PC-9 (cell line): ENCODE data around the gene FAM229A. TPM values are rescaled to one million over a fixed set of nuclear protein-coding genes. Genes with fewer than 3 reads are reported as not detected.

Experiments used
- BruUV-seq: library from RNA; stranded (reverse); fragments of 400-500 nt; replicated peaks from 2 replicates; lab custom pipeline; 2021; lab: Mats Ljungman, UMichigan
- CTCF ChIA-PET: fragments of 300-600 bp; sonication (Branson Sonifier 250); formaldehyde crosslinking; loops from one replicate; lab custom pipeline; 2022; ENCODE audit warnings: antibody characterized with exemption; lab: Charles Lee
- POLR2A ChIA-PET: fragments of 300-600 bp; sonication (Branson Sonifier 250); formaldehyde crosslinking; loops from one replicate; lab custom pipeline; 2022; ENCODE audit warnings: antibody characterized with exemption; ENCODE audit not compliant: unreplicated experiment; lab: Charles Lee
- DNase-seq, 2 experiments: peaks; one replicate each; pipeline versions ENCODE4 v3.0.0 to v3.0.0-alpha.2; 2015 to 2022; ENCODE audit warnings: mixed read lengths in 1 of 2
- H2AFZ ChIP-seq: fragments of 200-600 bp; sonication (generic); 2 replicates; pipeline ENCODE4 v1.8.1; 2017; ENCODE audit warnings: antibody characterized with exemption
- H3F3A ChIP-seq: fragments of 200-600 bp; sonication (generic); 2 replicates; pipeline ENCODE4 v1.8.1; 2017; ENCODE audit warnings: antibody characterized with exemption, mild to moderate bottlenecking, low read depth; ENCODE audit not compliant: insufficient read depth
- H3K27ac ChIP-seq: fragments of 200-600 bp; sonication (generic); 2 replicates; pipeline ENCODE4 v1.6.1; 2016; ENCODE audit warnings: mixed run types
- H3K27me3 ChIP-seq: fragments of 200-600 bp; sonication (generic); 2 replicates; pipeline ENCODE4 v1.6.1; 2016; ENCODE audit warnings: low read depth, mixed run types; ENCODE audit not compliant: insufficient read depth
- H3K36me3 ChIP-seq: fragments of 200-600 bp; sonication (generic); 2 replicates; pipeline ENCODE4 v1.6.1; 2016; ENCODE audit warnings: low read depth, mixed run types
- H3K4me1 ChIP-seq: fragments of 200-600 bp; sonication (generic); replicated peaks from 2 replicates; pipeline ENCODE4 v1.6.1; 2016; ENCODE audit warnings: mixed run types; ENCODE audit not compliant: insufficient read depth
- H3K4me2 ChIP-seq: fragments of 200-600 bp; sonication (generic); 2 replicates; pipeline ENCODE4 v1.6.1; 2017; ENCODE audit warnings: mixed run types
- H3K4me3 ChIP-seq: fragments of 200-600 bp; sonication (generic); 2 replicates; pipeline ENCODE4 v1.6.1; 2016; ENCODE audit warnings: mixed run types
- H3K79me2 ChIP-seq: fragments of 200-600 bp; sonication (generic); 2 replicates; pipeline ENCODE4 v1.6.1; 2017; ENCODE audit warnings: low read depth, mixed run types
- H3K9me2 ChIP-seq: fragments of 200-600 bp; sonication (generic); 2 replicates; pipeline ENCODE4 v1.8.1; 2017; ENCODE audit warnings: mild to moderate bottlenecking; ENCODE audit not compliant: insufficient read depth
- H3K9me3 ChIP-seq: fragments of 200-600 bp; sonication (generic); 2 replicates; pipeline ENCODE4 v1.8.1; 2016; ENCODE audit warnings: low read depth; ENCODE audit not compliant: insufficient read depth
- H4K20me1 ChIP-seq: fragments of 200-600 bp; sonication (generic); 2 replicates; pipeline ENCODE4 v1.8.1; 2017; ENCODE audit not compliant: insufficient read depth
- CTCF ChIP-seq: fragments of 200-600 bp; sonication (generic); conservative IDR thresholded peaks from 2 replicates; pipeline ENCODE4 v1.6.1; 2017; ENCODE audit warnings: mixed run types, antibody characterized with exemption, mild to moderate bottlenecking, moderate library complexity
- EZH2 ChIP-seq: fragments of 200-600 bp; sonication (generic); IDR thresholded peaks from 2 replicates; pipeline ENCODE4 v1.8.0; 2017; ENCODE audit warnings: antibody characterized with exemption, low read depth
- intact Hi-C: fragments of 100-400 bp; cut with micrococcal nuclease; formaldehyde crosslinking; loops from one replicate; pipeline ENCODE4 v1.10.0; 2022; ENCODE audit not compliant: unreplicated experiment
- total RNA-seq: library from RNA; stranded (reverse); gene quantifications from 2 replicates; pipeline ENCODE4 v1.2.3, GENCODE V29; 2021

The FAM229A gene
- total RNA-seq, 1 experiment from 2014 or later = 13.1 TPM

DNA sequence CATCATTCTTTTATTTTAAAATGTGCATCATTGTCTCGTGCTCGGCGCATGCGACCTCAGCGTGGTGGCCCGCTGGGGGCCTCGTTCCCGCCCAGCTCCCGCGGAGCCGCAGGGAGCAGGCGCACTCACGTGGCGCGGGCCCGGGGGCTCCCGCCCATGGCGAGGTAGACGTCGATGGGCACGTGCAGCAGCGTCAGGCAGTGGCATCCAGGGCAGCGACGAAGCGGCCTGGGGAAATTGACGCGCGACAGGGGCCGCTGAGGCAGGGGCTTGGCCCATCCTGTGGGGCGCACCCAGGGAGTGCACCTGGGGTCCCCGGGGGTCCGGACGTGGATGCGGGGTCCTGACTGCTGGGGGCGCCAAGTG lies 994 bp downstream of the FAM229A start:
- H3K27ac ChIP-seq = no peak overlapping the region
- intact Hi-C loops = no loop called here
- no peak overlapping the region for H2AFZ ChIP-seq
- H3K27me3 ChIP-seq = no peaks in the 10 kb centered on the region
- ChIA-PET CTCF (no interaction called here), POLR2A (interaction anchor here (0.6 kb wide), 1 partner anchor 54 kb away, joined by 3 read pairs; no protein-coding TSS in a partner anchor)
- H3K36me3 ChIP-seq = no peaks in the 10 kb centered on the region
- BruUV-seq = no TSS peak
- no peak for TF ChIP-seq EZH2
- no peak for TF ChIP-seq CTCF
- no peak overlapping the region; the same call in 1 of the 2 replicates for H3K4me2 ChIP-seq
- H4K20me1 ChIP-seq = no peaks in the 10 kb centered on the region
- DNase-seq = no peak
- H3K79me2 ChIP-seq = no peaks in the 10 kb centered on the region
- H3K4me3 ChIP-seq = no peak overlapping the region; the same call in 1 of the 2 replicates
- H3K9me2 ChIP-seq = no peaks in the 10 kb centered on the region
- H3K4me1 ChIP-seq = no peaks in the 10 kb centered on the region
- no peaks in the 10 kb centered on the region for H3K9me3 ChIP-seq
- peaks cover 37% of the 10 kb centered on the region; the same call in 1 of the 2 replicates for H3F3A ChIP-seq

GRCh38 chr1:32358435-32358834 lies 3.9 kb downstream of the FAM229A start:
- no peak overlapping the region for H2AFZ ChIP-seq
- H3K36me3 ChIP-seq = no peaks in the 10 kb centered on the region
- H3F3A ChIP-seq = peaks cover 26% of the 10 kb centered on the region; the same call in 1 of the 2 replicates
- ChIA-PET CTCF (no interaction called here), POLR2A (interaction anchor here (0.6 kb wide), 1 partner anchor 27 kb away, joined by 4 read pairs; no protein-coding TSS in a partner anchor)
- no TSS peak for BruUV-seq
- no peaks in the 10 kb centered on the region for H4K20me1 ChIP-seq
- H3K9me3 ChIP-seq = no peaks in the 10 kb centered on the region
- H3K4me1 ChIP-seq = no peaks in the 10 kb centered on the region
- H3K4me3 ChIP-seq = no peak overlapping the region
- H3K4me2 ChIP-seq = no peak overlapping the region
- no peaks in the 10 kb centered on the region for H3K9me2 ChIP-seq
- intact Hi-C loops = no loop called here
- no peak for DNase-seq
- H3K27ac ChIP-seq = no peak overlapping the region
- no peaks in the 10 kb centered on the region for H3K79me2 ChIP-seq
- no peak for TF ChIP-seq EZH2
- TF ChIP-seq CTCF = no peak
- H3K27me3 ChIP-seq = no peaks in the 10 kb centered on the region

DNA sequence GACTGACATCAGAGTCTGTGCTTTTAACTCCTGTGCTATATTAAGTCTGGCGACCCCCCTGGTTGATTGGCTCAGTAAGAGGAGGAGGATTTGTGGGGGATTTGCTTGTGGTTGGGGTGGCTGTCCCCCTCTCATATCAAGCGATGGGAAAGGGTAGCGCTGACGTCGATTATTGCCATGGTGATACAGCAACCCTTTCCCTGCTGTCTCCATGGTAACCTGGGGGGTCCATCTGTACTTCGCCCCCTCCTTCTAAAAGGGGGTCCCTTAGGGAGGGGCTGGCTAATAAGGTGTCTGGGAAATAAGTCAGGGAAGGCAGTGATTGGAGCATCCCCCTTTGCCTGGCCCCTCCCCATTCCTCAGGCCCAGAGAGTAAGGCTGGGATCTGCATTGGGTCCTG lies 4.7 kb downstream of the FAM229A start:
- Histone ChIP-seq H2AFZ (no peak overlapping the region), H3K9me3 (no peaks in the 10 kb centered on the region), H3K36me3 (no peaks in the 10 kb centered on the region), H3K9me2 (no peaks in the 10 kb centered on the region), H3K4me2 (no peak overlapping the region), H3F3A (peaks cover 18% of the 10 kb centered on the region; the same call in 1 of the 2 replicates), H3K27ac (no peak overlapping the region), H3K4me3 (no peak overlapping the region), H3K4me1 (peaks cover 3% of the 10 kb centered on the region; the same call in 1 of the 2 replicates), H3K27me3 (no peaks in the 10 kb centered on the region), H4K20me1 (no peaks in the 10 kb centered on the region), H3K79me2 (no peaks in the 10 kb centered on the region)
- POLR2A ChIA-PET = interaction anchor here (0.6 to 0.7 kb wide), 2 partner anchors 26 to 1632 kb away, joined by 3 to 4 read pairs; no protein-coding TSS in a partner anchor
- CTCF ChIA-PET = interaction anchor here (0.6 kb wide), 1 partner anchor 59 kb away, joined by 4 read pairs; no protein-coding TSS in a partner anchor
- intact Hi-C loops = no loop called here
- no TSS peak for BruUV-seq
- no peak for DNase-seq
- no peak for TF ChIP-seq CTCF
- no peak for TF ChIP-seq EZH2
